ENCODE measurements around the gene GDPD1.
A peak's percentile ranks its signal among the peaks of the same experiment; 100 is the strongest.

DNA sequence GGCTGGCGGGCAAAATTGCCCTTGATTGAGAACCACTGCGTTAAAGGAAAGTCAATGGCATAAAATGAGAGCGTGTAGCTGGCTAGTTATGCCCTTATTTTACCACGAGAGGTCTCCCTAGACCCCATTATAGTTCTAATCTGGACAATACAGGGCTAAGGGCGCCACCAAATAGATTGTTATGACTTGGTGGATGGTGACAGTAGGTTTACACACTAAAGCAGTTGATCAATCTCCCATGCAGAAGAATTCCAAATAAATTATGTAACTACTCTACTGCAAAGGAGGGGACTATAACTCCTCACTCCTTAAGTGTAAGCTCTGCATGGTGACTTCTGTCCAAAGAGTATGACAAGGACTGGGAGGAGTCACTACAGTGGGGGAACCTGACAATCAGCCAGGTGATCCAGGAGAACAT, 90.7 kb downstream of the GDPD1 start:
- TF ChIP-seq, protein P1, sequence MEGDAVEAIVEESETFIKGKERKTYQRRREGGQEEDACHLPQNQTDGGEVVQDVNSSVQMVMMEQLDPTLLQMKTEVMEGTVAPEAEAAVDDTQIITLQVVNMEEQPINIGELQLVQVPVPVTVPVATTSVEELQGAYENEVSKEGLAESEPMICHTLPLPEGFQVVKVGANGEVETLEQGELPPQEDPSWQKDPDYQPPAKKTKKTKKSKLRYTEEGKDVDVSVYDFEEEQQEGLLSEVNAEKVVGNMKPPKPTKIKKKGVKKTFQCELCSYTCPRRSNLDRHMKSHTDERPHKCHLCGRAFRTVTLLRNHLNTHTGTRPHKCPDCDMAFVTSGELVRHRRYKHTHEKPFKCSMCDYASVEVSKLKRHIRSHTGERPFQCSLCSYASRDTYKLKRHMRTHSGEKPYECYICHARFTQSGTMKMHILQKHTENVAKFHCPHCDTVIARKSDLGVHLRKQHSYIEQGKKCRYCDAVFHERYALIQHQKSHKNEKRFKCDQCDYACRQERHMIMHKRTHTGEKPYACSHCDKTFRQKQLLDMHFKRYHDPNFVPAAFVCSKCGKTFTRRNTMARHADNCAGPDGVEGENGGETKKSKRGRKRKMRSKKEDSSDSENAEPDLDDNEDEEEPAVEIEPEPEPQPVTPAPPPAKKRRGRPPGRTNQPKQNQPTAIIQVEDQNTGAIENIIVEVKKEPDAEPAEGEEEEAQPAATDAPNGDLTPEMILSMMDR (IDR thresholded peaks at IDR 0.05): peak; percentile 84 to 96 (median 86)
- TF ChIP-seq POLR2A (IDR thresholded peaks at IDR 0.05): no peak
